Activated naive CD4-positive, alpha-beta T cell treated with anti-CD3 and anti-CD28 coated beads, Interleukin-2, amount 10 ng/mL, durations not matched to agents 7 days and 5 days (primary cell): ENCODE results near the gene RXRA.

Source experiments
- CTCF ChIA-PET: fragments of 350-600 bp; sonication (Branson Sonifier 250); formaldehyde crosslinking; loops from one replicate; lab custom pipeline; 2021; ENCODE audit warnings: antibody characterized with exemption; lab: Charles Lee
- DNase-seq: peaks from one replicate; pipeline ENCODE4 v3.0.0-alpha.2; 2020
- H3K27ac Mint-ChIP-seq: one replicate; pipeline ENCODE4 v1.8.0; 2021; ENCODE audit warnings: mild to moderate bottlenecking, moderate library complexity, mixed read lengths
- H3K27me3 Mint-ChIP-seq: one replicate; pipeline ENCODE4 v1.8.0; 2021; ENCODE audit warnings: mild to moderate bottlenecking, mixed read lengths
- H3K36me3 Mint-ChIP-seq: one replicate; pipeline ENCODE4 v1.8.0; 2021; ENCODE audit warnings: mixed read lengths
- H3K4me1 Mint-ChIP-seq: one replicate; pipeline ENCODE4 v1.8.0; 2021; ENCODE audit warnings: mixed read lengths
- H3K4me3 Mint-ChIP-seq: one replicate; pipeline ENCODE4 v1.8.0; 2021; ENCODE audit warnings: mild to moderate bottlenecking, moderate library complexity, mixed read lengths
- H3K9me3 Mint-ChIP-seq: one replicate; pipeline ENCODE4 v1.8.0; 2021; ENCODE audit warnings: mixed read lengths

The RXRA gene

DNA sequence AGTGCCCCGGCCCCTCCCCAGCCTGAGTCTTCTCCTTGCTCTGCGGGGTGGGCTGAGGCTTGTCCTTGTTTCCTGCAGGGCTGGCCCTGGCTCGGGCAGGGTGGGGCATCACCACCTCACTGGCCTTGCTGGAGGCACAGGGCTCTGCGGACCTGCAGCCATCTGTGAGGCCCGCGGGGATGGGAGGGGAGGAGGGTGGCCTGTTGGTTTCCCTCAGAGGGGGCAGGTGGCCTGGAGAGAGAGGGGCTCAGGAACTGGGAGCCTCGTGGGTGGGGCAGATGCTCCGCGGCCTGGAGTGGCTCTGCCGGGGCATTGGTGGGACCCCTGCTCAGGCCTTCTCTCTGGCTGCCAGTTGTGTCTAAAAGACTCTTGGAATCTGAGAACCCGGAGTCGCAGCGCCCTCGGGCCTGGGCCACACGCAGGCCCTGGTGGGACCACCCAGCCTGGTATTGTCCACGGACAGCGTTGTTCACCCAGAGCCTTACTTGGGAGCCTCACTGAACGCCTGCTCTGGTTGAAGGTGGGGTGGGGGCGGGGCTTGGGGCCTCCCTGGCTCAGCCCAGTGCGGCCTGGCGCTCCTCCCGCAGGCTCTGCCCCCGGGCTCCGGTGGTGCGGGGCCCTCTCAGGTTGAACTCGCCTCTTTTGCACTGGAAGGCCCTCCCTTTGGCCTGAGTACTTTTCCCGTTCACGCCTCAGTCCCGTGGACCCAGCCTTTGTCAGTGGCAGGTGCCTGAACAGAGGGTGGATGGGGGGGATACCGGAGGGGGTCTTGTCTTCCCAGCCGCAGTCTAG lies 111.3 kb downstream of the RXRA start:
- Mint-ChIP-seq H3K27ac (no peak overlapping the region), H3K27me3 (peaks cover 25% of the 10 kb centered on the region), H3K36me3 (no peaks in the 10 kb centered on the region), H3K4me3 (no peak overlapping the region), H3K4me1 (peaks cover 2% of the 10 kb centered on the region), H3K9me3 (no peaks in the 10 kb centered on the region)
- CTCF ChIA-PET = no interaction called here
- no peak for DNase-seq

- Mint-ChIP-seq H3K36me3 (no peaks in the 10 kb centered on the region), H3K9me3 (no peaks in the 10 kb centered on the region), H3K4me1 (peaks cover 6% of the 10 kb centered on the region), H3K4me3 (no peak overlapping the region), H3K27me3 (peaks cover 32% of the 10 kb centered on the region), H3K27ac (no peak overlapping the region)
- DNase-seq = no peak
- CTCF ChIA-PET = no interaction called here
These were observed 112.0 kb downstream of the RXRA start for GRCh38 chr9:134438195-134438788.

- no peaks in the 10 kb centered on the region for H3K36me3 Mint-ChIP-seq
- peaks cover 14% of the 10 kb centered on the region for H3K4me1 Mint-ChIP-seq
- H3K27ac Mint-ChIP-seq = no peak overlapping the region
- CTCF ChIA-PET = no interaction called here
- peaks cover 39% of the 10 kb centered on the region for H3K27me3 Mint-ChIP-seq
- DNase-seq = no peak
- H3K4me3 Mint-ChIP-seq = no peak overlapping the region
- H3K9me3 Mint-ChIP-seq = no peaks in the 10 kb centered on the region
These were observed 113.1 kb downstream of the RXRA start for GRCh38 chr9:134439368-134439784.

DNA sequence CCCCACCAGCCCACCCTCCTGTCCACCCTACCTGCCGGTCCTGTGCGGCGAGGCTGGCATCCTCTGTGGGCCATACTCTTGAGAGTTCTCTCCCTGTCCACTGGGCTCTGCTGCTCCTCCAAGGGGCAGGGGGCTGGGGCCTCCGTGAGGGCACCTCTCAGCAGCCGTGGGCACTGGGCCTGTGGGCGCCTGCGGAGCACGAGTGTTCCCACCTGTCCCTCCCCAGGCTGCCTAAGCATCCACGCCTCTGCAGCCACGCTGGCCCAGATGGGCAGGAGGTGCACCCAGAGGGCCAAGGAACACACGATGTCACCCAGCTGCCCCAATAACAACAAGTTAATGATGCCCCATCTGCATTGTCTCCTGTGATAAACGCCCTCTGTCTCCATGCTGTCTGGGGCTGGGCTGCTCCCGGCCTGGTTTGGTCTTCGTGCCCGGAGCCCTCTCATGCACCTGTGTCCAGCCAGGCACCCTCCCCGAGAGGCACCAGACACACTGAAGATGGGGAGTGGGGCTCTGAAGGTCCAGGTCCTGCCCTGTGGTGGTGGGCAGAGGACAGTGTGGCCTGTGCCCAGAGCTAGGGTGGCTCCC lies 114.5 kb downstream of the RXRA start:
- no peak for DNase-seq
- Mint-ChIP-seq H3K36me3 (no peaks in the 10 kb centered on the region), H3K4me1 (peaks cover 20% of the 10 kb centered on the region), H3K27ac (no peak overlapping the region), H3K27me3 (peaks cover 49% of the 10 kb centered on the region), H3K4me3 (no peak overlapping the region), H3K9me3 (peaks cover 6% of the 10 kb centered on the region)
- CTCF ChIA-PET = no interaction called here

- Mint-ChIP-seq H3K27me3 (peaks cover 54% of the 10 kb centered on the region), H3K4me3 (no peak overlapping the region), H3K9me3 (peaks cover 6% of the 10 kb centered on the region), H3K4me1 (peaks cover 20% of the 10 kb centered on the region), H3K27ac (no peak overlapping the region), H3K36me3 (no peaks in the 10 kb centered on the region)
- CTCF ChIA-PET = interaction anchor here (1.8 to 2.8 kb wide), 7 partner anchors 8 to 273 kb away, joined by 7 to 36 read pairs (median 11); no protein-coding TSS in a partner anchor
- no peak for DNase-seq
These were observed 115.2 kb downstream of the RXRA start for GRCh38 chr9:134441227-134442084.

- H3K27ac Mint-ChIP-seq = no peak overlapping the region
These were observed 115.8 kb downstream of the RXRA start for GRCh38 chr9:134442085-134442474.

DNA sequence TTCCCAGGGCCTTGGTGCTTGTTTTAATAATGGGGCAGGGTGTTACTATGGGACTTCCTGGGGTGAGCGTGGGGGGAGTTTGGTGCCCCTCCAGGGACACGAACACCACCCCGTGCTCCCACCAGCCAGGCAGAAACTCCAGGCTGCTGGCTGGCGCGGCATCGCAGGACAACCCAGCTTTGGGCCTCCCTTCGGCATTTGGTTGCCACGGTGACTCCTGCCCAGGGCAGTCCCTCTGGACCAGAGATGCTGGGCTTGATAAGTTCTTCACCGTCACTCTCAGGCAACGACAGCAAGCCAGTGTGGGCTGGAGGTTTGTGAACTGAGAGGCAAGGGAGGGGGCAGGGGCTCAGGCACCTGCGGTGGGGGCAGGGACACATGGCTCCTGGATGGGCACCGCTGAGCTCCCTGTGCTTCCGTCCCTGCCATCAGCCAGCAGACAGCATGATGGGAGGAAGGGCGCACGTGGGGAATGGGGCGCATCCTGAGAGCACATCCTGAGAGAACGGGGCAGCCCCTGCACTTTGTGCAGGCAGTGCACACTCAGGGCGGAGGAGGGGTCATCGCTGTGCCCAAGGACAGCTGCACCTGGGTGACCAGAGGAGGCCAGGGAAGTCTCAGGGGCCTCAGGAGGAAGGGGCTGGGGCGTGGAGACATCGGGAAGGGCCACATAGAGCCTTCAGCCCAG lies 116.4 kb downstream of the RXRA start:
- H3K4me3 Mint-ChIP-seq = no peak overlapping the region
- H3K27me3 Mint-ChIP-seq = peaks cover 61% of the 10 kb centered on the region
- peaks cover 6% of the 10 kb centered on the region for H3K9me3 Mint-ChIP-seq
- CTCF ChIA-PET = interaction anchor here (0.6 to 2.8 kb wide), 10 partner anchors 10 to 278 kb away, joined by 3 to 36 read pairs (median 8); no protein-coding TSS in a partner anchor
- H3K36me3 Mint-ChIP-seq = no peaks in the 10 kb centered on the region
- no peak overlapping the region for H3K27ac Mint-ChIP-seq
- DNase-seq = peak; percentile 33
- H3K4me1 Mint-ChIP-seq = peaks cover 20% of the 10 kb centered on the region

More at GRCh38 chr9:134442085-134442474, 115.8 kb downstream of the RXRA start:
- Mint-ChIP-seq H3K4me3 (no peak overlapping the region), H3K4me1 (peaks cover 20% of the 10 kb centered on the region), H3K27me3 (peaks cover 60% of the 10 kb centered on the region), H3K36me3 (no peaks in the 10 kb centered on the region), H3K9me3 (peaks cover 6% of the 10 kb centered on the region)
- DNase-seq = no peak
- CTCF ChIA-PET = interaction anchor here (0.6 to 2.8 kb wide), 9 partner anchors 9 to 274 kb away, joined by 3 to 36 read pairs (median 8); no protein-coding TSS in a partner anchor

GRCh38 chr9:134443174-134444037 lies 117.2 kb downstream of the RXRA start:
- H3K4me3 Mint-ChIP-seq = no peak overlapping the region
- H3K27ac Mint-ChIP-seq = peak overlapping the region; percentile 55
- H3K36me3 Mint-ChIP-seq = no peaks in the 10 kb centered on the region
- DNase-seq = peak; percentile 92
- peaks cover 61% of the 10 kb centered on the region for H3K27me3 Mint-ChIP-seq
- CTCF ChIA-PET = interaction anchor here (1.5 to 2.8 kb wide), 9 partner anchors 10 to 279 kb away, joined by 4 to 36 read pairs (median 8); no protein-coding TSS in a partner anchor
- peaks cover 20% of the 10 kb centered on the region for H3K4me1 Mint-ChIP-seq
- H3K9me3 Mint-ChIP-seq = peaks cover 6% of the 10 kb centered on the region

DNA sequence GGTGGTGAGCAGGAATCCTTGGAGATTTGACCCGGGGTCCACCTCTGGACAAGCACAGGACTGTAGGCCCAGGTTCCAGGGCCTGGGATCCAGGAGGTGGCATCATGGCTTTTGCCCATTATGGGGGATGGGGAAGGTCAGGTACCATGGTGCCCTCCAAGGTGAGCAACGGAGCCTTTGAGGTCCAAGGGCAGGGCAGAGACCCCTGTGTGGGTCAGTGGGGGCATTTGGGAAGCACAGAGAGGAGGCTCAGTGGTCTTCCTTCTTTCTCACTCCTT lies 117.7 kb downstream of the RXRA start:
- peaks cover 61% of the 10 kb centered on the region for H3K27me3 Mint-ChIP-seq
- CTCF ChIA-PET = interaction anchor here (1.5 to 2.8 kb wide), 6 partner anchors 10 to 279 kb away, joined by 4 to 36 read pairs (median 7); no protein-coding TSS in a partner anchor
- no peak for DNase-seq
- H3K4me3 Mint-ChIP-seq = no peak overlapping the region
- H3K4me1 Mint-ChIP-seq = peaks cover 20% of the 10 kb centered on the region
- H3K27ac Mint-ChIP-seq = no peak overlapping the region
- peaks cover 9% of the 10 kb centered on the region for H3K9me3 Mint-ChIP-seq
- H3K36me3 Mint-ChIP-seq = no peaks in the 10 kb centered on the region

GRCh38 chr9:134445000-134445399 lies 118.7 kb downstream of the RXRA start:
- Mint-ChIP-seq H3K27me3 (peaks cover 67% of the 10 kb centered on the region), H3K4me3 (no peak overlapping the region), H3K27ac (peak overlapping the region; percentile 64), H3K4me1 (peaks cover 20% of the 10 kb centered on the region), H3K36me3 (peaks cover 3% of the 10 kb centered on the region), H3K9me3 (peaks cover 14% of the 10 kb centered on the region)
- CTCF ChIA-PET = interaction anchor here (0.6 to 1.5 kb wide), 2 partner anchors 275 to 277 kb away, joined by 4 to 5 read pairs; no protein-coding TSS in a partner anchor
- no peak for DNase-seq

DNA sequence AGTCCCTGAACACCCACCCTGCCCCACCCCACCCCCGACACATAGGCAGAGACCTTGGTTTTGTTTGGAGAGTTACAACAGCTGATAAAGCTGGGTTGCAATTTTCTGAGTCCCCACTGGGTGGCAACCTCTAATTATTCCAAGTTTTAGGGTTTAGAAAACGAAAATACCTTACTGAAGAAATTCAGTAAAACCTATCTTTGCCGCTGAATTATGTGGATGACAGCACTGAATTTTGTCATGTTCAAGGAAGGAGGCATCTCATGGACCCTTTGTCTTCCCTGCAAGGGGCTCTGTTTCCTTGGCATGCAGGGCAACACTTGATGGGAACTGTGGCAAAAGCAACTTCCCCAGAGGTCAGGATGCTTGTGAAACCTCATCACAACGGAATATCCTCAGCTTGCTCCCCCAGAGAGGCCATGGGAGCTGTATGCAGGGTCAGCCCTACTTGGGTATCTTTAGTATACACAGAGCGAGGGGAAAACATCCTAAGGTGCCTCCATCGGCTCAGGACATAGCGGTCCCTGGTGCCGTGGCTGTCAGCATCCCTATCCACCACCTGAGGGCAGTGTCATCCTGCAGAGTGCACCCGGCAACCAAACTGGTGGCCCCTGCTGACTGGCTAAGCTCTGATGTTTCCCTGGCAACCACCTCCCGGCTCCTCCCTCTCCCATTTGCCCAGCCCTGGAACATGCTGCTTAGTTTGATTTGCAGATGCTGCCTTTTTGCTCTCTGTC lies 123.1 kb downstream of the RXRA start:
- H3K9me3 Mint-ChIP-seq = peaks cover 14% of the 10 kb centered on the region
- peaks cover 3% of the 10 kb centered on the region for H3K36me3 Mint-ChIP-seq
- H3K27me3 Mint-ChIP-seq = peaks cover 42% of the 10 kb centered on the region
- peak; percentile 85 for DNase-seq
- H3K27ac Mint-ChIP-seq = no peak overlapping the region
- H3K4me1 Mint-ChIP-seq = peaks cover 6% of the 10 kb centered on the region
- H3K4me3 Mint-ChIP-seq = no peak overlapping the region
- CTCF ChIA-PET = interaction anchor here (0.7 to 1.5 kb wide), 7 partner anchors 9 to 294 kb away, joined by 3 to 5 read pairs (median 3); no protein-coding TSS in a partner anchor
